Keratinocyte (primary cell): ENCODE measurements around the gene CRIP3.

ENCODE experiments used
- EZH2 ChIP-seq: IDR thresholded peaks from one replicate; pipeline ENCODE4 v1.6.1; 2012; ENCODE audit warnings: inconsistent platforms, mild to moderate bottlenecking, low read length, moderate library complexity
- TF ChIP-seq, protein P1 (sequence below), 3 experiments: IDR thresholded peaks in 1 of 3; conservative IDR thresholded peaks in 1 of 3; optimal IDR thresholded peaks in 1 of 3; 2 replicates in 2 of 3; 3 replicates in 1 of 3; pipeline versions ENCODE3 to v1.5.1; 2011; ENCODE audit warnings: low read length in 3 of 3, mild to moderate bottlenecking in 3 of 3, moderate library complexity in 2 of 3, control low read depth in 1 of 3, inconsistent platforms in 1 of 3; ENCODE audit not compliant: insufficient read depth in 2 of 3; ENCODE audit errors: extremely low read depth in 1 of 3

GRCh38 chr6:43274127-43274915 is 34.3 kb downstream of the CRIP3 start:
- TF ChIP-seq, protein P1, sequence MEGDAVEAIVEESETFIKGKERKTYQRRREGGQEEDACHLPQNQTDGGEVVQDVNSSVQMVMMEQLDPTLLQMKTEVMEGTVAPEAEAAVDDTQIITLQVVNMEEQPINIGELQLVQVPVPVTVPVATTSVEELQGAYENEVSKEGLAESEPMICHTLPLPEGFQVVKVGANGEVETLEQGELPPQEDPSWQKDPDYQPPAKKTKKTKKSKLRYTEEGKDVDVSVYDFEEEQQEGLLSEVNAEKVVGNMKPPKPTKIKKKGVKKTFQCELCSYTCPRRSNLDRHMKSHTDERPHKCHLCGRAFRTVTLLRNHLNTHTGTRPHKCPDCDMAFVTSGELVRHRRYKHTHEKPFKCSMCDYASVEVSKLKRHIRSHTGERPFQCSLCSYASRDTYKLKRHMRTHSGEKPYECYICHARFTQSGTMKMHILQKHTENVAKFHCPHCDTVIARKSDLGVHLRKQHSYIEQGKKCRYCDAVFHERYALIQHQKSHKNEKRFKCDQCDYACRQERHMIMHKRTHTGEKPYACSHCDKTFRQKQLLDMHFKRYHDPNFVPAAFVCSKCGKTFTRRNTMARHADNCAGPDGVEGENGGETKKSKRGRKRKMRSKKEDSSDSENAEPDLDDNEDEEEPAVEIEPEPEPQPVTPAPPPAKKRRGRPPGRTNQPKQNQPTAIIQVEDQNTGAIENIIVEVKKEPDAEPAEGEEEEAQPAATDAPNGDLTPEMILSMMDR (optimal IDR thresholded peaks at IDR 0.05 in 1 of 3, IDR thresholded peaks at IDR 0.05 in 1 of 3, conservative IDR thresholded peaks at IDR 0.05 in 1 of 3; ENCODE audit: extremely low read depth in 1 of 3, insufficient read depth in 2 of 3, low read length in 3 of 3), result no peak
- peak; percentile 54 for TF ChIP-seq EZH2
